ENCODE results near the gene DOCK1. TPM values are rescaled to one million over a fixed set of nuclear protein-coding genes. Genes with fewer than 3 reads are reported as not detected.
A peak's percentile ranks its signal among the peaks of the same experiment; 100 is the strongest.

The DOCK1 gene
- polyA plus RNA-seq, 1 of the 3 experiments (the other 2 are of a cell fraction), result 15.5 TPM

DNA sequence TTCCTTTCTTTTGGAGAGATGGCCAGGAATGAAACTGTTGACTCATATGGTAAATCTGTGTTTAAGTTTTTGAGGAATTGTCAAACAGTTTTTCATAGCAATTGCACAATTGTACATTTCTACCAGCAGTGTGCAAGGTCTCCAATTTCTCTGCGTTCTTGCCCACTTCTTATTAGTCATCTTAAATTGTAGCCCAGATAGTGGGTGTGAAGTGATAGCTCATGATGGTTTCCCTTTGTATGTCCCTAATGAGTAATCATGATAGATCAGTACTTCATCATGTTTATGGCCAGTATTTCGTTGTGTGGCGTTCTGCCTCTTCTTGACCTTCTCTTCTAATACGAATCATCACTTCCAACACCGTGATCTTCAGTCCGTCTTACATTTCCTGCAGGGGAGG, 136.3 kb downstream of the DOCK1 start:
- Histone ChIP-seq H3K9me2 (no peaks in the 10 kb centered on the region), H3K27me3 (ENCODE audit: insufficient read depth) (no peaks in the 10 kb centered on the region), H3K27ac (ENCODE audit: low read depth in 2 of 2, low read length in 1 of 2) (0 out of 4 replicates have a peak overlapping the region, but pooled peaks of 1 of the 2 experiments have one; percentile 9), H4K20me1 (ENCODE audit: insufficient read depth) (no peaks in the 10 kb centered on the region), H3K79me2 (ENCODE audit: insufficient read depth) (no peaks in the 10 kb centered on the region), H3K9me3 (no peaks in the 10 kb centered on the region), H2AFZ (ENCODE audit: low read depth) (no peak overlapping the region), H3K36me3 (replicated peaks in 1 of 2; ENCODE audit: control insufficient read depth in 1 of 2, insufficient read depth in 2 of 2, low read length in 1 of 2) (peaks cover 50 to 65% of the 10 kb centered on the region in 2 experiments), H3K4me3 (ENCODE audit: low read depth in 2 of 2, low read length in 1 of 2) (no peak overlapping the region), H3K4me1 (ENCODE audit: control insufficient read depth in 1 of 2, insufficient read depth in 2 of 2, low read depth in 1 of 2, low read length in 1 of 2) (no peaks in the 10 kb centered on the region), H3F3A (replicated peaks; ENCODE audit: insufficient read depth) (peaks cover 4% of the 10 kb centered on the region), H3K9ac (no peak overlapping the region), H3K4me2 (no peak overlapping the region)
- DNase-seq, result no peak
- POLR2A ChIA-PET, result no interaction called here
- WGBS (ENCODE audit: low lambda C conversion rate), result 51% methylated on average over 6 of the region's 6 CpGs
- CTCF ChIA-PET, result no interaction called here
- TF ChIP-seq TEAD4 (IDR thresholded peaks at IDR 0.05; ENCODE audit: borderline replicate concordance, insufficient read depth) (no peak), TAF1 (IDR thresholded peaks at IDR 0.05; ENCODE audit: borderline replicate concordance, low read depth, low read length) (no peak), ELF1 (IDR thresholded peaks at IDR 0.05) (no peak), RAD21 (IDR thresholded peaks at IDR 0.05; ENCODE audit: low read length) (no peak), SMC3 (IDR thresholded peaks at IDR 0.05; ENCODE audit: low read depth, low read length) (no peak), RXRA (IDR thresholded peaks at IDR 0.05; ENCODE audit: borderline replicate concordance, low read depth) (no peak), TCF12 (IDR thresholded peaks at IDR 0.05) (peak; percentile 10; the same call in 1 of the 2 replicates), FOSL2 (IDR thresholded peaks at IDR 0.05; ENCODE audit: borderline replicate concordance, low read depth) (peak; percentile 32; the same call in 1 of the 2 replicates), EZH2phosphoT487 (IDR thresholded peaks at IDR 0.05; ENCODE audit: borderline replicate concordance, low read depth) (no peak)
- TF ChIP-seq, protein P1, sequence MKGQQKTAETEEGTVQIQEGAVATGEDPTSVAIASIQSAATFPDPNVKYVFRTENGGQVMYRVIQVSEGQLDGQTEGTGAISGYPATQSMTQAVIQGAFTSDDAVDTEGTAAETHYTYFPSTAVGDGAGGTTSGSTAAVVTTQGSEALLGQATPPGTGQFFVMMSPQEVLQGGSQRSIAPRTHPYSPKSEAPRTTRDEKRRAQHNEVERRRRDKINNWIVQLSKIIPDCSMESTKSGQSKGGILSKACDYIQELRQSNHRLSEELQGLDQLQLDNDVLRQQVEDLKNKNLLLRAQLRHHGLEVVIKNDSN (IDR thresholded peaks at IDR 0.05; ENCODE audit: borderline replicate concordance, low read depth), result no peak
- TF ChIP-seq, protein P2, sequence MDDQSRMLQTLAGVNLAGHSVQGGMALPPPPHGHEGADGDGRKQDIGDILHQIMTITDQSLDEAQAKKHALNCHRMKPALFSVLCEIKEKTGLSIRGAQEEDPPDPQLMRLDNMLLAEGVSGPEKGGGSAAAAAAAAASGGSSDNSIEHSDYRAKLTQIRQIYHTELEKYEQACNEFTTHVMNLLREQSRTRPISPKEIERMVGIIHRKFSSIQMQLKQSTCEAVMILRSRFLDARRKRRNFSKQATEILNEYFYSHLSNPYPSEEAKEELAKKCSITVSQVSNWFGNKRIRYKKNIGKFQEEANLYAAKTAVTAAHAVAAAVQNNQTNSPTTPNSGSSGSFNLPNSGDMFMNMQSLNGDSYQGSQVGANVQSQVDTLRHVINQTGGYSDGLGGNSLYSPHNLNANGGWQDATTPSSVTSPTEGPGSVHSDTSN (IDR thresholded peaks at IDR 0.05), result peak; percentile 13; the same call in 1 of the 2 replicates
- TF ChIP-seq, protein P3, sequence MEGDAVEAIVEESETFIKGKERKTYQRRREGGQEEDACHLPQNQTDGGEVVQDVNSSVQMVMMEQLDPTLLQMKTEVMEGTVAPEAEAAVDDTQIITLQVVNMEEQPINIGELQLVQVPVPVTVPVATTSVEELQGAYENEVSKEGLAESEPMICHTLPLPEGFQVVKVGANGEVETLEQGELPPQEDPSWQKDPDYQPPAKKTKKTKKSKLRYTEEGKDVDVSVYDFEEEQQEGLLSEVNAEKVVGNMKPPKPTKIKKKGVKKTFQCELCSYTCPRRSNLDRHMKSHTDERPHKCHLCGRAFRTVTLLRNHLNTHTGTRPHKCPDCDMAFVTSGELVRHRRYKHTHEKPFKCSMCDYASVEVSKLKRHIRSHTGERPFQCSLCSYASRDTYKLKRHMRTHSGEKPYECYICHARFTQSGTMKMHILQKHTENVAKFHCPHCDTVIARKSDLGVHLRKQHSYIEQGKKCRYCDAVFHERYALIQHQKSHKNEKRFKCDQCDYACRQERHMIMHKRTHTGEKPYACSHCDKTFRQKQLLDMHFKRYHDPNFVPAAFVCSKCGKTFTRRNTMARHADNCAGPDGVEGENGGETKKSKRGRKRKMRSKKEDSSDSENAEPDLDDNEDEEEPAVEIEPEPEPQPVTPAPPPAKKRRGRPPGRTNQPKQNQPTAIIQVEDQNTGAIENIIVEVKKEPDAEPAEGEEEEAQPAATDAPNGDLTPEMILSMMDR (IDR thresholded peaks at IDR 0.05), result no peak
- TF ChIP-seq, protein P4, sequence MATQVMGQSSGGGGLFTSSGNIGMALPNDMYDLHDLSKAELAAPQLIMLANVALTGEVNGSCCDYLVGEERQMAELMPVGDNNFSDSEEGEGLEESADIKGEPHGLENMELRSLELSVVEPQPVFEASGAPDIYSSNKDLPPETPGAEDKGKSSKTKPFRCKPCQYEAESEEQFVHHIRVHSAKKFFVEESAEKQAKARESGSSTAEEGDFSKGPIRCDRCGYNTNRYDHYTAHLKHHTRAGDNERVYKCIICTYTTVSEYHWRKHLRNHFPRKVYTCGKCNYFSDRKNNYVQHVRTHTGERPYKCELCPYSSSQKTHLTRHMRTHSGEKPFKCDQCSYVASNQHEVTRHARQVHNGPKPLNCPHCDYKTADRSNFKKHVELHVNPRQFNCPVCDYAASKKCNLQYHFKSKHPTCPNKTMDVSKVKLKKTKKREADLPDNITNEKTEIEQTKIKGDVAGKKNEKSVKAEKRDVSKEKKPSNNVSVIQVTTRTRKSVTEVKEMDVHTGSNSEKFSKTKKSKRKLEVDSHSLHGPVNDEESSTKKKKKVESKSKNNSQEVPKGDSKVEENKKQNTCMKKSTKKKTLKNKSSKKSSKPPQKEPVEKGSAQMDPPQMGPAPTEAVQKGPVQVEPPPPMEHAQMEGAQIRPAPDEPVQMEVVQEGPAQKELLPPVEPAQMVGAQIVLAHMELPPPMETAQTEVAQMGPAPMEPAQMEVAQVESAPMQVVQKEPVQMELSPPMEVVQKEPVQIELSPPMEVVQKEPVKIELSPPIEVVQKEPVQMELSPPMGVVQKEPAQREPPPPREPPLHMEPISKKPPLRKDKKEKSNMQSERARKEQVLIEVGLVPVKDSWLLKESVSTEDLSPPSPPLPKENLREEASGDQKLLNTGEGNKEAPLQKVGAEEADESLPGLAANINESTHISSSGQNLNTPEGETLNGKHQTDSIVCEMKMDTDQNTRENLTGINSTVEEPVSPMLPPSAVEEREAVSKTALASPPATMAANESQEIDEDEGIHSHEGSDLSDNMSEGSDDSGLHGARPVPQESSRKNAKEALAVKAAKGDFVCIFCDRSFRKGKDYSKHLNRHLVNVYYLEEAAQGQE (IDR thresholded peaks at IDR 0.05; ENCODE audit: low read depth, low read length), result no peak
- TF ChIP-seq, protein P5, sequence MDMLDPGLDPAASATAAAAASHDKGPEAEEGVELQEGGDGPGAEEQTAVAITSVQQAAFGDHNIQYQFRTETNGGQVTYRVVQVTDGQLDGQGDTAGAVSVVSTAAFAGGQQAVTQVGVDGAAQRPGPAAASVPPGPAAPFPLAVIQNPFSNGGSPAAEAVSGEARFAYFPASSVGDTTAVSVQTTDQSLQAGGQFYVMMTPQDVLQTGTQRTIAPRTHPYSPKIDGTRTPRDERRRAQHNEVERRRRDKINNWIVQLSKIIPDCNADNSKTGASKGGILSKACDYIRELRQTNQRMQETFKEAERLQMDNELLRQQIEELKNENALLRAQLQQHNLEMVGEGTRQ (IDR thresholded peaks at IDR 0.05; ENCODE audit: borderline replicate concordance, low read depth, low read length), result no peak

All from SK-N-SH (cell line).